NK-92 treated with Interleukin-12 subunit alpha and Interleukin-12 subunit beta, amount 100 ng/mL, for 24 hours (cell line): ENCODE measurements around the gene KHNYN.
A peak's percentile ranks its signal among the peaks of the same experiment; 100 is the strongest.
"Not testable (repeated sequence)": the region's sequence is repeated elsewhere in the genome, so short reads cannot be mapped to it uniquely, and the experiment has no call there.

Experiments used
- DNase-seq: peaks from one replicate; lab custom pipeline; 2025; lab: John Stamatoyannopoulos, UW

KHNYN gene

DNA sequence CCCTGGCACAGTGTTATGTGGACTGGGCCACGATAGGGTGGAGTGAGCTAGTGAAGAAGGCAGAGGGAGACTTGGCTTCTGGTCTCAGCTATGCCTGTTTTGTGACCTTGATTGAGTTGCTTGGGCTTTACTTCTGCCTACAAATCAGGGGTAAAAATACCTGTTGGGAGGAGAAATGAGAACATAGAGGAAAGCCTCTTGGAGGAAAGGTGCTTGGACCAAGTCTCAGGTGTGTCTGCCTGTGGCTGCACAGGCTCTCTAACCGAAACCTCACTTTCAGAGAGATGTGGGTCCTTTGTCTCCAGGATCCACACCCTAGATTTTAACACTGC is 7.9 kb downstream of the KHNYN start:
- no peak for DNase-seq

DNA sequence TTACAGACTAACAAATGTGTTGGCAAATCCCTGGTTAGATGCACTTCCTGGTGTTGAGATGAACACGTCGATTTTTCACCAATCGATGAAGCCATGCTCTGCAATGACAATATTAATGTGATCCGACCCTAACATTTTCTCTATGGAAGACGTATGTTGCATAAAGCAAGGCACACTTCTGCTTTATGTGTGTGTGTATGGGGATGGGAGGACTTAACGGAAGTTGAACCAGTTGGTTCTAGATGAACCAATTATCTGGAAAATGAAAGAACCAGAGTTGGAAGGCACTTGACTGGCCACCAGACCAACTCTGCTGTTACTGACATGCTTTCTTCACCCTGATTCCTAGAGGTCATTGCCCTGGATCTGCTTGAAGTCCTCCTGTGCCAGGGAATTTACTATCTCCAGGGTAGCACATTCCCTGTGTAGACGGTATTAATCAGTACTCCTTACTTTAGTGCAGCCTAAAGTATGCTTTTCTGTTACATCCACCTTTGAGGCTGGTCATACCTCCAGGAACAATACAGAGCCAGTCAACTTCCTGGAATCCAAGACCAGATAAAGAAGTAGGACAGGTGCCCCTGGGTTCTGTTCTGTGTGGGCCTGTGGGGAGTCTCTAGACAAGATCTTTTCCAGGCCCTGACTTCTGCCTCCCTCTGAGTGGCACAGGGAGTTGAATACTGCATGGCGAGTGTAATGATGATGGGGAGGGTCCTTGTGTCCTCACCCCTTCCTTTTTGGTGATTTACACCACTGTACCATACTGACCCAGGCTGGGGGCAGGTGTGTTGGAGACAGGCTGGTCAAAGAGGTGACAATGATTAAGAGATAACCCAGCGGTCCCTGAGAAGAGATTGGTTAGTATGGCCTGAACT is 8.7 kb downstream of the KHNYN start:
- DNase-seq: no peak

DNA sequence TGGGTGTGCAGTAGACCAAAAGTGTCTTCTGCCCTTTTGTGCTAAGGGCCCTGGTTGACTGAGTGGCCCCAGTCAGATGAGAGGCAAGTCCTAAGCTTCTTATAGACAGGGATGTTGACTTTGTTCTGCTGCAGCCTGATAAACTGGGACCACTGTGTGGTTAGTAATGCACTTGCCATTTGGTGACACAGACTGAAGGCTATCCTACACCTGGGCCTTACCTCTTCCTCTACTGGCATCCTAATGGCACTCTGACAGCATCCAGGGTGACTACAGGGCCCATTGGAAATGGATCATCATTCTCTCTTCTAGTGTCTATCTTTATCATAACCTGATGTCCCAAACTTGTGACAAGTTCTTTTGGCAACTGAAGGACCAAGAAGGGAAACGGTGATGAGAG is 9.5 kb downstream of the KHNYN start:
- DNase-seq: no peak

GRCh38 chr14:24439830-24440605 is 10.3 kb downstream of the KHNYN start:
- no peak for DNase-seq

DNA sequence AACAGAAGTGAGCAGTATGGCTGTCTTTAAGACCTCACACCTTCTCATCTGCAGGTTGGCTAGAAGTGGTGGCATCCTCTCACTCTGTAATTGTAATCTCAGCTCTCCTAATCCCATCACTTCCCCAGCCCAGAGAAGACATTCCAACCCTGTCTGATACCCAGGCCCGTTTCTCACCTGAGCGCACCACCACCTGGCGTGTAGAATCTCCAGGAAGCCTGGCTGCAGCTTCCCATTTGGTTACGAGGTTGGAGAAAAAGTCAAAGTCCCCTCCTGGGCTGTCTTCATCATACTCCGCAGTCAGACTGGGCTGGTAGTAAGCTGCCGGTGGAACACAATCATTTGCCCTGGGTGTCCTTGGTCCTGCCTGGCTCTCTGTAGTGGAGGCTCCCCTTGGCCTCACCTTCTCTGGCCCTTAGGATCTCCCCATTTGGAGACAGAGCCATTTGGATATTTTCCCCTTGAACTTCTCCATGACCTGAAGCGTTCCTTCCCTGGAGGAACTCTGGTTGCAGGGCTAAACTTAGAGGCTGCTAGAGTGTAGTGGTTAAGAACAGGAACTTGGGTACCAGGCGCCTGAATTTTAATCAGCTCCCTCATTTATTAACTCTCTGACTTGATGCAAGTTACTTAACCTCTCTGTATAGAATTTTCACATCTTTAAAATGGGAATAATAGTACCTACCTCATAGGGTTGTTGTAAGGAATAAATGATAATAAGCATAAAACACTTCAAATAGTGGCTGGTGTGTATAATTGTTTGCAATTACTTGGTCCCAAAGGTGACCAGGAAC is 11.0 kb downstream of the KHNYN start:
- no peak for DNase-seq

- no peak for DNase-seq
Observed at GRCh38 chr14:24441485-24441884, 11.7 kb downstream of the KHNYN start.

DNA sequence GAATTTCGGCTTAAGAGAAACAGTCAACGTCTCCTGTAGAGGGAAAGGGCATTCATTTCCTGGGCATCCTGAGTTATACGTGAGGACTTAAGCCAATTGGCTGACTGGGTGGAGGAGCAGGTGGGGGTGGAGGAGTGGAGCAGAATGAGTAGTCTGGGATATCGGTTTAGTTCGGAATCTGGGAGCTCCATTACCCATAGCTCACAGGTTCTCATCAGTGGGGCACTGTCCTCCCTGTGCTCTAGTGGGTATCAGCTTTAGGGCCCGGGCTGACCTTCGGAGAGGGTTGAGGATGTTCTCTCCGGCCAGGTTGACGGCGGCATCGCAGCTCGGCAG is 12.1 kb downstream of the KHNYN start:
- no peak for DNase-seq

GRCh38 chr14:24442240-24443052 is 12.7 kb downstream of the KHNYN start, which contains the start of gene SDR39U1:
Gene SDR39U1, minus strand, starts transcription at chr14:24442776. Its CDS starts 7 bp downstream, at chr14:24442769.
- DNase-seq: peak; percentile 96

GRCh38 chr14:24443053-24443665 is 13.4 kb downstream of the KHNYN start:
- DNase-seq: no peak

DNA sequence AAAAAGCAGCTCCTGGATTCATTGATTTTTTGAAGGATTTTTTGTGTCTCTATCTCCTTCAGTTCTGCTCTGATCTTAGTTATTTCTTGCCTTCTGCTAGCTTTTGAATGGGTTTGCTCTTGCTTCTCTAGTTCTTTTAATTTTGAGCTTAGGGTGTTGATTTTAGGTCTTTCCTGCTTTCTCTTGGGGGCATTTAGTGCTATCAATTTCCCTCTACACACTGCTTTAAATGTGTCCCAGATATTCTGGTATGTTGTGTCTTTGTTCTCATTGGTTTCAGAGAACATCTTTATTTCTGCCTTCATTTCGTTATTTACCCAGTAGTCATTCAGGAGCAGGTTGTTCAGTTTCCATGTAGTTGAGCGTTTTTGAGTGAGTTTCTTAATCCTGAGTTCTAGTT is 21.1 kb downstream of the KHNYN start:
- not testable (repeated sequence) for DNase-seq

GRCh38 chr14:24456980-24457379 is 27.2 kb downstream of the KHNYN start:
- DNase-seq: no peak

- DNase-seq: no peak
Observed at GRCh38 chr14:24458736-24459135, 29.0 kb downstream of the KHNYN start.

DNA sequence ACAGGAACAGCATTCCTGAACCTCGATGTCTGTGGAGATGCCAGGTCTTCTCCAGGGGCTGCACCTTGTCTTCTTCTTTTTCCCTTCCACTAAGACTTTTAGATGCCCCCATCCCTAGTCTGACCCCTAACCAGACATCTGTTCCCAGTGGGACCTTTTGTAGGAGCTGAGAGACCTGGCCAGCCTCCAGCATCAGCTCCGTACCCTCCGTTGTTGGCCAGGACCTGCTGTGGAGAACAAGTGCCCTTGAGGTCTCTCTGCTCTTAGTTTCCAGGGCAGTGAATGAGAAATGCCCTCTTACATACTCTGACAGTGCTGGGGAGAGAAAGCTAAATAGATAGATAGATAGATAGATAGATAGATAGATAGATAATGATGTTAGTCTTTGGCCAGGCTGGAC is 29.6 kb downstream of the KHNYN start:
- no peak for DNase-seq

DNA sequence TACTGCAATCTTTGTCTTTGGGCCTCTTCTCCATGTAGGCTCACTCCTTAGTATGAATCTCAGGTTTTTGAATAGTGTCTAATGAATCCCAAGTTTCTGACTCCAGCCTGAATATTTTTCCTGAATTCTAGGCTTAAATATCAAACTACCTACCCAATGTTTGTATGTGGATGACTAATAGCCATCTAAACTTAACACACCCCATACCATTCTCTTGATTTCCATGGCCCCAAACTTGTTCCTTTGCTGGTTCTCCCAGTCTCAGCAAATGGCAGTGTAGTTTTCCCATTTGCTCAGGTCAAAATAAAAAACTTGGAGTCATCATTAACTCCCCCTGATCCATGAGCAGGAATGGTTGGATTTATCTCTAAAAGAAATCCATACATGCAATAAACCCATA is 31.6 kb downstream of the KHNYN start:
- no peak for DNase-seq

GRCh38 chr14:24463017-24463883 is 33.5 kb downstream of the KHNYN start:
- no peak for DNase-seq

DNA sequence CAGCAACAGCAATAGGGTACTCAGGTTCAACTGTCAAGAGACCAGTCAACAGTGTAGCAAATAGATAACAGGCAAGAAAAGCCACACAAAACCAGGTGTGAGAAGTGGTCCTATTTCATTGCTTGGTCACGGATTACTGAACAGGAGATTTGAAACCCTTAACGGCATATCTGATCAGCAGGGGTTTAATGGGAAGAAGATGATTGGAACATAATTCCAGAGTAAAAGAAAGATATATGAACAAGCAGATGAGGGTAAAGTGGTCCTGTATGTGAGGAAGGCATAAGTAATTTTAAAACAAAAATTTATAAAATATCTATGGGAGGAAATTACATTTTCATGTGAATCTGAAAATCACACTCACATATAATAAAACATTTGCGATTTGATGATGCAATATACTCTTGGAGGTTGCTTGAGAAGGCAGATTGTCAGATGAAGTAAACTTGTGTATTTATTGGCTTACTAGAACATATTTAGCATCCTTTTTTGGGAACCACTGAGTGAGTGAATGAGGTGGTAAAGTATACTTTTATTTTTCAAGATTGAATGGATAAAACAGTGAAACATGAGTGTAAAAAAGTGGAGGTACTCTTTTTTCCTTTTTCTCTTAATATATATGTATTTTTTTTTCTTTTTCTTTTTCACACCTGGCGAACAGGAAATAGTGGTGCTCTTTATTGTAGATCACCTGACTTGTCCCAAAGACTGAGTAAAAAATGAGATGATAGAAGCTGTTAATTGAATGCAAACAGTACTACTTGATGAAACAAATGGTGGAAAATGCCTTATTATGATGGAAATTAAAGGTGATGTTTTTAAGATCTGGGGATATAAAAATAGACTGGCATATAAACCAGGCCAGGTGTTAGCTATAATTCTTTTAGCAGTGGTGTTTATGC is 34.4 kb downstream of the KHNYN start:
- DNase-seq: no peak

GRCh38 chr14:24465368-24465767 is 35.6 kb downstream of the KHNYN start:
- no peak for DNase-seq

DNA sequence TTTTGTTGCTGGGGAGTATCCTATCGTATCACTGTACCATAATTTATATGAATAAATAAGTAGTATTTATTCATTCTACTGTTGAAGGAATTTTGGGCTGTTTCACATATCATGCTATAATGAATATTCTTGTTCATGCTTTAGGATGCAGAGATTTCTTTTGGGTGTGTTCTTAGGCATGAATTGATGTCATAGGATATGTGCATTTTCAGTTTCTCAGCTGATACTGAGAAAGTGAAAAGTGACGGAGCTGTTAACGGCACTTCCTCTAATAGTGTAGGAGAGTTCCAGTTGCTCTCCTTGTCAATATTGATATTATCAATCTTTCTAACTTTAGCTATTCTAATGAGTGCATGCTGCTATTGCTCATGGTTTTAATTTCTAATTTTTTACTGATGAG is 36.1 kb downstream of the KHNYN start:
- no peak for DNase-seq

DNA sequence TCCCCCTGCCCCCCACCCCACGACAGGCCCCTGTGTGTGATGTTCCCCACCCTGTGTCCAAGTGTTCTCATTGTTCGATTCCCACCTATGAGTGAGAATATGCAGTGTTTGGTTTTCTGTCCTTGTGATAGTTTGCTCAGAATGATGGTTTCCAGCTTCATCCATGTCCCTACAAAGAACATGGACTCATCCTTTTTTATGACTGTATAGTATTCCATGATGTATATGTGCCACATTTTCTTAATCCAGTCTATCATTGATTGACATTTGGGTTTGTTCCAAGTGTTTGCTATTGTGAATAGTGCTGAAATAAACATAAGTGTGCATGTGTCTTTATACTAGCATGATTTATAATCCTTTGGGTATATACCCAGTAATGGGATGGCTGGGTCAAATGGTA is 40.7 kb downstream of the KHNYN start:
- DNase-seq: not testable (repeated sequence)
